Astrocyte (in vitro differentiated cells and primary cell): ENCODE results near the gene EFNA5. TPM values are rescaled to one million over a fixed set of nuclear protein-coding genes. Genes with fewer than 3 reads are reported as not detected.

Experiments
- DNase-seq: peaks from one replicate; pipeline ENCODE4 v3.0.0-alpha.2; 2010; ENCODE audit warnings: low read depth
- FAIRE-seq: peaks from 2 replicates; lab custom pipeline; 2011; peaks lifted over from hg19 to GRCh38; lab: Jason Lieb, UNC
- H2AFZ ChIP-seq: 2 replicates; pipeline ENCODE4 v1.6.0; 2012; ENCODE audit warnings: low read depth, low read length, inconsistent platforms
- H3K27ac ChIP-seq: 2 replicates; pipeline ENCODE4 v1.5.1; 2011; ENCODE audit warnings: low read depth, low read length, inconsistent platforms
- H3K27me3 ChIP-seq: 2 replicates; pipeline ENCODE4 v1.6.0; 2011; ENCODE audit warnings: low read length, inconsistent platforms; ENCODE audit not compliant: insufficient read depth
- H3K36me3 ChIP-seq: 2 replicates; pipeline ENCODE4 v1.5.1; 2011; ENCODE audit warnings: low read length, inconsistent platforms; ENCODE audit not compliant: insufficient read depth
- H3K4me1 ChIP-seq: 2 replicates; pipeline ENCODE4 v1.5.1; 2011; ENCODE audit warnings: low read length, inconsistent platforms; ENCODE audit not compliant: insufficient read depth
- H3K4me2 ChIP-seq: 2 replicates; pipeline ENCODE4 v1.6.0; 2012; ENCODE audit warnings: low read length, inconsistent platforms
- H3K4me3 ChIP-seq: 2 replicates; pipeline ENCODE4 v1.5.1; 2011; ENCODE audit warnings: low read depth, mild to moderate bottlenecking, low read length, inconsistent platforms; ENCODE audit not compliant: insufficient read depth
- H3K79me2 ChIP-seq: 2 replicates; pipeline ENCODE4 v1.6.0; 2012; ENCODE audit warnings: mild to moderate bottlenecking, low read length, inconsistent platforms; ENCODE audit not compliant: insufficient read depth
- H3K9ac ChIP-seq: 2 replicates; pipeline ENCODE4 v1.6.0; 2012; ENCODE audit warnings: mild to moderate bottlenecking, low read length, inconsistent platforms
- H3K9me3 ChIP-seq: 2 replicates; pipeline ENCODE4 v1.5.1; 2012; ENCODE audit warnings: low read depth, mild to moderate bottlenecking, low read length, inconsistent platforms; ENCODE audit not compliant: insufficient read depth
- H4K20me1 ChIP-seq: 2 replicates; pipeline ENCODE4 v1.6.0; 2012; ENCODE audit warnings: low read length, inconsistent platforms; ENCODE audit not compliant: insufficient read depth
- H3K27ac Mint-ChIP-seq: one replicate; pipeline ENCODE4 v1.8.0; 2021; ENCODE audit warnings: mild to moderate bottlenecking, mixed read lengths; ENCODE audit not compliant: unreplicated experiment
- H3K27me3 Mint-ChIP-seq: one replicate; pipeline ENCODE4 v1.8.0; 2021; ENCODE audit warnings: low read depth, mixed read lengths; ENCODE audit not compliant: unreplicated experiment
- H3K36me3 Mint-ChIP-seq: one replicate; pipeline ENCODE4 v1.8.0; 2021; ENCODE audit warnings: low read depth, mixed read lengths; ENCODE audit not compliant: unreplicated experiment
- H3K4me1 Mint-ChIP-seq: one replicate; pipeline ENCODE4 v1.8.0; 2021; ENCODE audit warnings: low read depth, mixed read lengths; ENCODE audit not compliant: unreplicated experiment
- H3K4me3 Mint-ChIP-seq: one replicate; pipeline ENCODE4 v1.8.0; 2021; ENCODE audit warnings: mild to moderate bottlenecking, moderate library complexity, mixed read lengths; ENCODE audit not compliant: unreplicated experiment
- H3K9me3 Mint-ChIP-seq: one replicate; pipeline ENCODE4 v1.8.0; 2021; ENCODE audit warnings: mild to moderate bottlenecking, mixed read lengths; ENCODE audit not compliant: unreplicated experiment
- CTCF ChIP-seq: IDR thresholded peaks from 2 replicates; pipeline ENCODE4 v1.5.1; 2011; ENCODE audit warnings: low read depth, mild to moderate bottlenecking, inconsistent platforms, low read length, moderate library complexity; ENCODE audit not compliant: insufficient read depth
- EZH2 ChIP-seq: IDR thresholded peaks from 2 replicates; pipeline ENCODE4 v1.6.1; 2012; ENCODE audit warnings: mild to moderate bottlenecking, low read length, inconsistent platforms; ENCODE audit not compliant: insufficient read depth
- total RNA-seq: library from RNA; stranded (reverse); gene quantifications from 2 replicates; pipeline ENCODE4 v1.2.1, GENCODE V29; 2021

The EFNA5 gene
- total RNA-seq, 1 donor from 2014 or later = 59.3 TPM

GRCh38 chr5:107502676-107503060, 168.1 kb downstream of the EFNA5 start:
- Mint-ChIP-seq H3K27ac (no peak overlapping the region), H3K36me3 (no peaks in the 10 kb centered on the region), H3K9me3 (no peaks in the 10 kb centered on the region), H3K4me3 (no peak overlapping the region), H3K4me1 (peaks cover 45% of the 10 kb centered on the region), H3K27me3 (no peaks in the 10 kb centered on the region)
- no peaks in the 10 kb centered on the region for H4K20me1 ChIP-seq
- no peaks in the 10 kb centered on the region for H3K27me3 ChIP-seq
- H3K4me1 ChIP-seq = peaks cover 5% of the 10 kb centered on the region
- H3K4me2 ChIP-seq = no peak overlapping the region
- FAIRE-seq = no peak
- DNase-seq = no peak
- no peak overlapping the region for H3K27ac ChIP-seq
- TF ChIP-seq EZH2 (no peak), CTCF (no peak)
- H3K36me3 ChIP-seq = no peaks in the 10 kb centered on the region
- H3K4me3 ChIP-seq = no peak overlapping the region
- H3K9ac ChIP-seq = no peak overlapping the region
- H3K9me3 ChIP-seq = no peaks in the 10 kb centered on the region
- H3K79me2 ChIP-seq = no peaks in the 10 kb centered on the region
- no peak overlapping the region for H2AFZ ChIP-seq

DNA sequence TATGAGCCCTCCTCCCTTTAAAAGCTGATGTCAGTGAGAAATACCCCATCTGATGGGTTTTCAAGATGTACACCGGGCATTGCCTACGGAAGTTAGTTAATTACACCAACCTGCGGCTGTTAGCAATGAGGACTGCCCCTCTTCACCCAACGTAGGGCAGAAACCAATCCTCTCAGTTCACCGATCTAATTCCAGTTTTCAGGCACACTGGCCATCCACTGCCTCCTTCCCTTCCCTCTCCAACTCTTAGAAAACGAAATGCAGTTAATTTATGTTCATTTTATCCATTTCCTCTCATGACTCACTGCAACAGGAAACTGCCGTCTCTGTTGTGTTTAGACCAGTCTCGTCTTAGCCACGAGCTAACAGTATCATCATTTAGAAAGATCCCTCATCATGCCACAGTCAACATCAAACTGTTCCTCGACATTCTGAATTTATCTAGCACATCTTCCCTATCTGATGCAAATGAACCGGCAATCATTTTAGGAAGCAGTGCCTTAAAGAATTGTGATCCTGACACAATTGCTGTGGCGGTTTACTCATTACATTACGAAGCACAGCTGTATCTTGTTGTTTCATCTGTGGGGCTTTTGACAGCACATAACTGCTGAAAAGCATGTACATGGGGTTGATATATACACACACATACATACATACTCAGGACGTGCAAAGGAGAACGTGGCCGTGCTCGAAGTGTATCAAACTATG, 168.6 kb downstream of the EFNA5 start:
- DNase-seq = no peak
- Mint-ChIP-seq H3K36me3 (no peaks in the 10 kb centered on the region), H3K4me3 (no peak overlapping the region), H3K27ac (peak overlapping the region; percentile 16), H3K4me1 (peaks cover 48% of the 10 kb centered on the region), H3K9me3 (no peaks in the 10 kb centered on the region), H3K27me3 (no peaks in the 10 kb centered on the region)
- Histone ChIP-seq H3K27ac (no peak overlapping the region), H3K9me3 (no peaks in the 10 kb centered on the region), H3K27me3 (no peaks in the 10 kb centered on the region), H3K4me1 (peaks cover 5% of the 10 kb centered on the region), H3K79me2 (no peaks in the 10 kb centered on the region), H3K36me3 (no peaks in the 10 kb centered on the region), H2AFZ (peak overlapping the region; percentile 43), H4K20me1 (no peaks in the 10 kb centered on the region), H3K9ac (no peak overlapping the region), H3K4me2 (peak overlapping the region; percentile 30), H3K4me3 (no peak overlapping the region)
- FAIRE-seq = peak; percentile 9
- no peak for TF ChIP-seq CTCF
- no peak for TF ChIP-seq EZH2

GRCh38 chr5:107500840-107501239, 169.9 kb downstream of the EFNA5 start:
- Histone ChIP-seq H3K79me2 (no peaks in the 10 kb centered on the region), H3K9ac (no peak overlapping the region), H2AFZ (no peak overlapping the region), H3K4me1 (peaks cover 5% of the 10 kb centered on the region), H4K20me1 (no peaks in the 10 kb centered on the region), H3K27ac (no peak overlapping the region), H3K36me3 (no peaks in the 10 kb centered on the region), H3K9me3 (no peaks in the 10 kb centered on the region), H3K4me2 (no peak overlapping the region), H3K27me3 (no peaks in the 10 kb centered on the region), H3K4me3 (no peak overlapping the region)
- Mint-ChIP-seq H3K27ac (no peak overlapping the region), H3K36me3 (no peaks in the 10 kb centered on the region), H3K9me3 (no peaks in the 10 kb centered on the region), H3K4me1 (peaks cover 47% of the 10 kb centered on the region), H3K27me3 (no peaks in the 10 kb centered on the region), H3K4me3 (no peak overlapping the region)
- DNase-seq (no peak), FAIRE-seq (no peak)
- TF ChIP-seq CTCF (no peak), EZH2 (no peak)
